HFF-Myc (cell line): ENCODE measurements around the gene ME3.
A peak's percentile ranks its signal among the peaks of the same experiment; 100 is the strongest.
"Not testable (repeated sequence)": the region's sequence is repeated elsewhere in the genome, so short reads cannot be mapped to it uniquely, and the experiment has no call there.

Experiments used
- DNase-seq: peaks from one replicate; pipeline ENCODE4 v3.0.0-alpha.2; 2011; ENCODE audit warnings: low read depth; ENCODE audit errors: extremely low read depth
- H3K4me3 ChIP-seq: replicated peaks from 2 replicates; pipeline ENCODE4 v1.5.1; 2011; ENCODE audit warnings: low read depth, mild to moderate bottlenecking, control low read depth, low read length
- TF ChIP-seq, protein P1 (sequence below): IDR thresholded peaks from 2 replicates; pipeline ENCODE4 v1.5.1; 2012; ENCODE audit warnings: mild to moderate bottlenecking, low read depth, low read length, control low read depth; ENCODE audit errors: missing control alignments

ME3 gene

DNA sequence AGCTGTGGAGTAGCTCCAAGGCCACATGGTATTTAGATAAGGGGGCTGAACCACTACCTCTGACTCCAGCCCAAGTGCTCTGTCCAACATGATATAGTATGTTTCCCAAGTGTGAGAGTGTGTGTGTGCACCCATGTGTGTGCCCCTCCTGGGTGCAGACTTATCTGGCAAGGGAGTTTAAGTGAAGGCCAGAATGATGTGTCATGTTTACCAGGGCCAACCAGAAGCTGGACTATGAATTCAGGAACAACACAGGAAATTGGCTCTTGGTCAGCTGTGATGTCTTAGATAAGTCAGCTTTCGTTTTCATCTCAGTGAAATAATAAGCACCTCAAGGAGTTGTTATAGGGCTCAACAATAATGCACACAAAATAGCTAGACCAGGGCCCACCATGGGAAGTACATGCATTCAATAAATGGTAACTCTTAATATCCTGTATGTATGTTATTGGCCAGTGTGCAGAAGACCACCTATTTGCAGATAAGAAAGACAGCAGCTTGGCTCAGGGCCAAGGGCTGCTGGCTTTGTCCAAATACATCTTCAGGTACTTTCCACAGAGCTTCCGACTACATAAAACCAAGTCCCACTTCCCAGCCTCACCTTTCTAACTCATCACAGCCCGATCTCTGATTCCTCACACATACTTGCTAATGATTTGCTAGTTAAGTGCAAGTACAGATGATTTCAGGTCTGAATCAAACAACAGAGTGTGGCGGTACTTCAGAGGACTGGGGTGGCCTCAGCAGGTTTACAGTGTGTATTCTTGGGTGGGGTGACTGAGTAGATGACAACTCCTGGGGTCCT is 120.9 kb downstream of the ME3 start:
- DNase-seq: peak; percentile 62
- TF ChIP-seq, protein P1, sequence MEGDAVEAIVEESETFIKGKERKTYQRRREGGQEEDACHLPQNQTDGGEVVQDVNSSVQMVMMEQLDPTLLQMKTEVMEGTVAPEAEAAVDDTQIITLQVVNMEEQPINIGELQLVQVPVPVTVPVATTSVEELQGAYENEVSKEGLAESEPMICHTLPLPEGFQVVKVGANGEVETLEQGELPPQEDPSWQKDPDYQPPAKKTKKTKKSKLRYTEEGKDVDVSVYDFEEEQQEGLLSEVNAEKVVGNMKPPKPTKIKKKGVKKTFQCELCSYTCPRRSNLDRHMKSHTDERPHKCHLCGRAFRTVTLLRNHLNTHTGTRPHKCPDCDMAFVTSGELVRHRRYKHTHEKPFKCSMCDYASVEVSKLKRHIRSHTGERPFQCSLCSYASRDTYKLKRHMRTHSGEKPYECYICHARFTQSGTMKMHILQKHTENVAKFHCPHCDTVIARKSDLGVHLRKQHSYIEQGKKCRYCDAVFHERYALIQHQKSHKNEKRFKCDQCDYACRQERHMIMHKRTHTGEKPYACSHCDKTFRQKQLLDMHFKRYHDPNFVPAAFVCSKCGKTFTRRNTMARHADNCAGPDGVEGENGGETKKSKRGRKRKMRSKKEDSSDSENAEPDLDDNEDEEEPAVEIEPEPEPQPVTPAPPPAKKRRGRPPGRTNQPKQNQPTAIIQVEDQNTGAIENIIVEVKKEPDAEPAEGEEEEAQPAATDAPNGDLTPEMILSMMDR: no peak
- no peak overlapping the region for H3K4me3 ChIP-seq

DNA sequence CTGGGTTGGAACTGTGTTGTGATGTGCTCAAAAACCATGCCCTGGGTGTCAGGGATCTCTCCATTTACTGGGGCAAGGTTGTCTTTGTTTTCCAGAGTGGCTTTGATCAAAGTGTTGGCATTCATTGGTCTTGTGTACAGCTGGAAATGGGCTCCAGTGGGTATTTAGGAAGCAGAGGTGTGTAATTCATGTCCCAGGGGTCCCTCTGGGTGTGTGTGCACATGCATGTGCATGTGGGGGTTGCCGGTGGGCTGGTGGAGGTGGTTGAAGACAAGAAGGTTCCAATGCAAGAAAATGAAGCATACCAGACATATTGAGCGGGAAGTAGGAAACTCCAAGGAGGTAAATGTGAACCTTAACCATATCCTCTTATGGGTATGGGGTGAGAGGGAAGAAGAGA is 121.7 kb downstream of the ME3 start:
- DNase-seq: no peak
- TF ChIP-seq, protein P1: no peak
- no peak overlapping the region for H3K4me3 ChIP-seq

DNA sequence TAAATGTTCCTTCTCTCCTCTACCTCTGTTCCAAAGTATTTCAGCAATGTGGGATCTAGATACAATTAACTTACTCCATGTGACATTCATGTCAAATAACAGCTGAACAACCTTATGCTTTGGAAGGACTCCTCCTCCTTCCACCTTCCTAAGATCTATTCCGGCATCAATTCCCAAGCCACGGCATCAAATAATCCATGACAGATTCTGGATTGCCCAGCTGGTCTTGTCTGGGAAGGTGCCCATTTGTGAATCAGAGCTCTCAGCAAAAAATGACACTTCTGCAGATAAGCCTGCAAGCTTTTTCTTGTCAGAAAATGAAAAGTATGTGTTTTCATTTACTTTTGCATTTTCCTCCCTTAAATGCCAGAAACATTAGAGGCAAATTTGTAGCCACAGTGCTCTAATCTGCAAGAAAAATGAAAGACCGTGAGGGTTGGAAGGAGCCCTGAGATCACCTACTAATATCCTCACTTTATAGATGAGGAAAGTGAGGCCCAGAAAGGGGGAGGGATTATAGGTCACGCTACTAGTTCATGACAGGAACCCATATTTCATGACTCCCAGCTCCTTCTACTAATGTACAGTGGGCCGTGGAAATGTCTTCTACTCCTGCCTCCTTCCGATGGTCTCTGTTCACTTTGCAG is 124.0 kb downstream of the ME3 start:
- no peak overlapping the region for H3K4me3 ChIP-seq
- no peak for DNase-seq
- TF ChIP-seq, protein P1: no peak

DNA sequence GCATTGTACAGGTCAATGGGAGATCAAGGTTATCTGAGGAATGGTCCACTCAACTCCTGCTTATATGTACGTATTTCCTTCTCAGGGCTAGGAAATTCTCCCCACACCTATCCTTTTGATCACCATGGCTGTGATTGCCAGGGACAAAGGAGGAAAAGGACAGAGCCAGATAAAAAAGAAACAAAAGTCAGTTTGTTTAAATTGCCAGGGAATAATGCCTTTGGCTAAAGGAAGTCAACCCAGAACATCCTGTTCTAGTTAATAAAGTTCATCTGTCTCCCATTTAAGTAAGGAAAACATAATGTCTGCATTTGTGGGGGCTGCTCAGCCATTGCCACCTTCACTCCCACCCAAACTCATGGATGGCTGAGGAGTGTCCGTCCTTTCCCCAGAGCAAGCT is 124.7 kb downstream of the ME3 start:
- TF ChIP-seq, protein P1: no peak
- DNase-seq: no peak
- no peak overlapping the region for H3K4me3 ChIP-seq

DNA sequence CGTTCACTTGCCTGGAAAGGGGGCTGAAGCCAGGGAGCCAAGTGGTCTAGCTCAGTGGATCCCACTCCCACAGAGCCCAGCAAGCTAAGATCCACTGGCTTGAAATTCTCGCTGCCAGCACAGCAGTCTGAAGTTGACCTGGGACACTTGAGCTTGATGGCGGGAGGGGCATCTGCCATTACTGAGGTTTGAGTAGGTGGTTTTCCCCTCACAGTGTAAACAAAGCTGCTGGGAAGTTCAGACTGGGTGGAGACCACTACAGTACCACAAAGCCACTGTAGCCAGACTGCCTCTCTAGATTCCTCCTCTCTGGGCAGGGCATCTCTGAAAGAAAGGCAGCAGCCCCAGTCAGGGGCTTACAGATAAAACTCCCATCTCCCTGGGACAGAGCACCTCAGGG is 131.1 kb downstream of the ME3 start:
- not testable (repeated sequence) for DNase-seq, H3K4me3 ChIP-seq

DNA sequence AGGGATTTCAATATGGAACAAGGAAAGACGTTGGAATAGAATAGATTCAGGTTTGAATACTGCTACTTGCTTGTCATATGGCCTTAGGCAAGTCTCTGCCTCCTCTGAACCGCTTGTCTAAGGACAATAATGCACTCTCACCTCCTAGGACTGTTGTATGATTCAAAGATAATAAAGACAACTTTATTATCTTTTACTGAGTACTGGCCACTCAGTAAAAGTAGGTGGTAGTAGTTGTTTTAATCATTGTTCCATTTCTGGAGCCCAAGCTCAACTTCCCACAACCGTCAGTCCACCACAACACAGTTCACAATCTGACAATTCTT is 134.2 kb downstream of the ME3 start:
- TF ChIP-seq, protein P1: no peak
- no peak for DNase-seq
- no peak overlapping the region for H3K4me3 ChIP-seq

DNA sequence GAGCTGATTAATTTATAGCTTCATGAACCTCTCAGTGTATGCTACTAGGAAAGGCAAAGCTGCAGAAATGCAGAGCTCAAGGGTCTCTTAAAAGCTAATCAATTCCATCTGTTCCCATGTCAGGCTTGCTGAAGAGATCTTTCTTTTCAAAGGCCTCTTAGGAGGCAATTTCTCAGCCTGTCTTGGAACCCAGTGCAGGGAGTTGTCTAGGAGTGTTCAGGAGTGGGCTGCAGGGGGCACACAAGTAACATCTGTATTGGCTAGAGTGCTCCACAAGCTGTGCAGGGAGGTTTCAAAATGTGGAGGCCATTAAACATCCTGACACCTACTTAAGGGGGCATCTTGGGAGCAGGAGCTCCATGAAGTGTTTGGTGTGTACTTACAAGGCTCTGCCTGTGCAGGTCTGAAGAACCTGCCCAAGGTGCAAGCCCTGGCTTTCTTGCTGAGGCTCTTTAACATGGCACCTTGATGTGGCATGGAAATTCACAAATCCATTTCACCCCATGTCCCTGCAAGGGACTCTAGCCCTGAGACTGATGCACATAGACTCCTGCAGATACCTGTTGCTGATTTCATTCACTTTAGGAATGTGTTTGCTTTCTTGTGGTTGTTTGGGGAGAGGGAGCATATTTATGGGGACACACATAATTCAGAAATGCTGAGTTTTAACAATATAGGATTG is 134.7 kb downstream of the ME3 start:
- no peak overlapping the region for H3K4me3 ChIP-seq
- DNase-seq: no peak
- TF ChIP-seq, protein P1: peak; percentile 32
